SW480 (cell line): ENCODE results near the gene MADD.

Experiments
- DNase-seq: peaks from one replicate; pipeline ENCODE4 v3.0.0-alpha.2; 2016; ENCODE audit warnings: low spot score

MADD gene

DNA sequence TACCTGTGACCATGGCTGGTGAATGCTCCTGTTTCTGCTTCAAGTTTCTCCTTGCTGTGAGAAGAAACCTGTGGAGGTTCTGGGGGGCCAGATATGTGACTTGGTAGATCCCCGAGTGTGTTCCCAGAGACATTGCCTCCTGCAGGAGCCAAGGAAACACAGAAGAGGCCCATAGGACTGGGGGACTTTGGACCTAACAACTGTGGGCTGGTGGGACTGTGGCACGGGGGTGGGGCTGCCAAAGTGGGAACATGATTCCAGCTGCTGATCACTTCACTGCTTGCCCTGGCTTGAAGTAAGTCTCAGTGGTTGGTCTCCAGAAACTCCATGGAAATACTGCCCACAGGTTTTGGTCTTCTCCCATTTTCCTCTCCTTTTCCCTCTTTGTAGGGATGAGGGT lies 16.3 kb upstream of the MADD start:
- no peak for DNase-seq

DNA sequence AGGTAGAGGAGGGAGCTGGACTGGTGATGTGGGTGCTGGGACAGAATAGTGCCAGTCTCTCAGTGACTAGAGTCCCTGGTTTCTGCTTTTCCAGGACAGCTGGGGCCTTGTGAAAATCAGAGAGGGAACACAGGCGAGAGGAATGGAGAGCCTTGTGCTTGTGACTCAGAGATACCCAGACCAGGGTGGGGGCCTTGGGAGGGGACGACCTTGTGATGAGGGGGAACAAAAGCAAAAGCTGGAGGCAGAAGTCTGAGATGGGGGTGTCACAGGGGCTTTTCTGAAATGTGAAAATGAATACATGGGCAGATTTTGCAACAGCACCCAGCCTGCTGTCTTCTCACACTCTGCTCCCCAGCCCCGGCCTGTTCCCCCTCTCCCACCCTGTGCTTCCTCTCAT lies 15.5 kb upstream of the MADD start:
- DNase-seq, result no peak

DNA sequence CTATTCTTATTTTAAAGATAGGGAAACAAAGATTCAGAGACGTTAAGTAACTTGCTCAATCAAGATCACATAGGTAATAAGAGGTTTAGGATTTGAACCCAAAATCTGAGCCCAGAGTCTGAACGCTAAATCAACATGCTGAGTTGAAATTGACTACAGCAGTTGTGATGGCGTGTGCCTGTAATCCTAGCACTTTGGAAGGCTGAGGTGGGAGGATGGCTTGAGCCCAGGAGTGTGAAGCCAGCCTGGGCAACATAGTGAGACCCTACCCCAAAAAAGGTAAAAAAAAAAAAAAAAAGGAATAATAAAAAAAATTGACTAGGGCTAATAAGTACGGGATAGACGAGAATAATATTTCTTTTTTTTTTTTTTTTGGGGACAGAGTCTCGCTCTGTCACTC lies 13.6 kb upstream of the MADD start:
- DNase-seq, result no peak

DNA sequence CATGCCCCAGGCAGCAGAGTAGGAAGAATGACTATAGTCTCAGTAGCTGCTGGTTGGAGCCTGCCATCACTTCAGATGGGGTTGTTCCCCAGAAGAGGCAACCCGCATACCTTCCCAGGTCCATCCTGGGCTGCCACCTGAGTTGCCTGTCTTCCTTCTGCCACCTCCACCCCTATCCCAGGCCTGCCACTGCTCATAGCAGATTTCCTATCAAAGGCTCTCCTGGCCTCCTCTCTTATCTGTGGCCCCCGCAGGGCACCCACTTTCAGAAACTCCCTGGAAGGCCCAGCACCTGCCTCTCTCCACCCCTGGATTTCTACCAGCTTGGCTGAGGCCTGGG lies 12.8 kb upstream of the MADD start:
- DNase-seq, result no peak

DNA sequence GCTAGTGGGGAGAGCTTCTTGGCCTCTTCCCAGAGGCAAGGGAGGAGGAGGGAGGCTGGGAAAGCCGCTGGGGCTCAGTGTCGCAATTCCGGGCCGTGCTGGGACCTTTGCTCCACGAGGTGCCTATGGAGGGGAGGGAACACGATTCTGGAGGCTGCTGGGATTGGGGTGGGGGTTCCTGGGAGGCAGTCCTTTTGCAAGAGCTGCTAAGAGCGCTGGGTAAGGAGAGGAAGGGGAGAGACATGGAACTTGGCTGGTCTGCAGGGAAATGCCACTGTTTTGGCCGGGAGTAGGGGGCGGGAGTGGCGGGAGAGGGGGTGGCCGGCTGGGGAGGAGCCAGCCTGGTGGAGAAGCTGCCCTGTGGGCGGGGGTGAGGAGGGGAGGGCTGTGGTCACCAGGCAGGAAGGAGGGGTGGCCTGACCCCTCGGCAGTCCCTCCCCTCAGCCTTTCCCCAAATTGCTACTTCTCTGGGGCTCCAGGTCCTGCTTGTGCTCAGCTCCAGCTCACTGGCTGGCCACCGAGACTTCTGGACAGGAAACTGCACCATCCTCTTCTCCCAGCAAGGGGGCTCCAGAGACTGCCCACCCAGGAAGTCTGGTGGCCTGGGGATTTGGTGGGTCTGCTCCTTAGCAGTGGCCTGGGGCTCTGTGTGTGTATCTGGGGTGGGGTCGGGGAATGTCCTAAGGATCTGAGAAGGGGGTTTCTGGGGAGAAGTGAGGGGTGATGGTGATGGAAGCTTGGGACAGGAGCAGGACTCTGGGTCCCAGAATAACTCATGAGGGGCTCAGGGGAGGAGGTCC lies 12.2 kb upstream of the MADD start, which contains the start of gene NR1H3:
Gene NR1H3, plus strand, starts transcription at position 480 of the 800 bp plus-strand sequence. CDS start 1,221 bp downstream, outside the sequence.
- DNase-seq, result peak; percentile 64

DNA sequence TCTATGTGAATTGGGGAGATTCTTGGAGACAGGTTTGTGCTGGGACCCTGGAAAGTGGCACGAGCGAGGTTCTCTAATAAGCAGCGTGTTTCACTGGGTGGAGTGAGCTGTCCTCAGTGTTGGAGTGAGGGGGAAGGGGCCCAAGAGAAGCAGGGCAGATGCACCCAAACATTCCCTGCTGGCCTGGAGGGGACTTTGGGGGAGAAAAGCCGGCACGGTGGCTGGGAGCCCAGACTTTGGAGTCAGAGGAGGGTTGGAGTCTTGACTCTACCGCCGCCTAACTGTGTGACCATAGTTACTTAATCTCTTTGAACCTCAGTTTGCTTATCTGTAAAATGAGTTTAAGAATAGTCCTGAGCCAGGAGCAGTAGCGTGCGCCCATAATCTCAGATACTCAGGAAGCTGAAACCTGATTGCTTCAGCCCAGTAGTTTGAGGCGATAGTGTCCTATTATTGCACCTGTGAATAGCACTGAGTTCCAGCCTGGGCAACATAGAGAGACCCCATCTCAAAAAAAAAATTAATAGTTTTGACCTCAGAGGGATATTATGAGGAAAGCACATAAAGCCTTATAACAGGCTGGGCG lies 11.5 kb upstream of the MADD start:
- no peak for DNase-seq

DNA sequence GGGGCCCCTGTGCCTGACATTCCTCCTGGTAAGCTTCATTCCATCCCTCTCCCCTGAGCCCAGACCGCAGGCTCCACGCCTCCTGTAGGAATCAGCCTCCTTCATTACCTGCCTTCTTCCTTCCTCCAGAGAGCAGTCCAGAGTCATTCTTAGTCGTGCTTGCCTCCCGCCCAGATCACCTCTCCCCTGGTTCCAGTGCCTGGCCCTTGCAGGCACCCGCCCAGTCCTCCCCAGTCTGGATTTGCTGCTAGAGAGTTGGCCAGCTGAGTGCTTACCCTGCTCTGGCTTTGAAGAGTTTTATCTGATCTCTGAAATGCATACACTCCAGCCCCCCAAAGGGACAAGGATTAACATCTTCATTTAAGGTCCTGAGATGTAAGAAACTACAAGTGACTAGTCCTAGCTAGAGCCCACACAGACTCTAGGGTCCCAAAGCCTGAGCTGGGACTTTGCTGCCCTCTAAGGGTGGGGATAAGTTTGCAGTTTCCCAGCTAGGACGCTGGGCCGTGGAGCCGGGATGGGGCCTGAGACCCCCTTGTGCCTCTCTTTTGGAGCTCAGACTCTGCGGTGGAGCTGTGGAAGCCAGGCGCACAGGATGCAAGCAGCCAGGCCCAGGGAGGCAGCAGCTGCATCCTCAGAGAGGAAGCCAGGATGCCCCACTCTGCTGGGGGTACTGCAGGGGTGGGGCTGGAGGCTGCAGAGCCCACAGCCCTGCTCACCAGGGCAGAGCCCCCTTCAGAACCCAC lies 10.5 kb upstream of the MADD start:
- peak; percentile 82 for DNase-seq

DNA sequence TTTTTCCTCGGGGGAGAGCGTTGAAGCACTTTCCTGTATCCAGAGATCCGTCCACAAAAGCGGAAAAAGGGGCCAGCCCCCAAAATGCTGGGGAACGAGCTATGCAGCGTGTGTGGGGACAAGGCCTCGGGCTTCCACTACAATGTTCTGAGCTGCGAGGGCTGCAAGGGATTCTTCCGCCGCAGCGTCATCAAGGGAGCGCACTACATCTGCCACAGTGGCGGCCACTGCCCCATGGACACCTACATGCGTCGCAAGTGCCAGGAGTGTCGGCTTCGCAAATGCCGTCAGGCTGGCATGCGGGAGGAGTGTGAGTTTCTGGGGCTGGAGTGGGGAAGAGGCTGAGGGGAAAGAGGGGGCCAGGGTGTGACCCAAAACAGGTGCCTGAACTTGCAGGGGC lies 9.6 kb upstream of the MADD start:
- DNase-seq, result no peak

DNA sequence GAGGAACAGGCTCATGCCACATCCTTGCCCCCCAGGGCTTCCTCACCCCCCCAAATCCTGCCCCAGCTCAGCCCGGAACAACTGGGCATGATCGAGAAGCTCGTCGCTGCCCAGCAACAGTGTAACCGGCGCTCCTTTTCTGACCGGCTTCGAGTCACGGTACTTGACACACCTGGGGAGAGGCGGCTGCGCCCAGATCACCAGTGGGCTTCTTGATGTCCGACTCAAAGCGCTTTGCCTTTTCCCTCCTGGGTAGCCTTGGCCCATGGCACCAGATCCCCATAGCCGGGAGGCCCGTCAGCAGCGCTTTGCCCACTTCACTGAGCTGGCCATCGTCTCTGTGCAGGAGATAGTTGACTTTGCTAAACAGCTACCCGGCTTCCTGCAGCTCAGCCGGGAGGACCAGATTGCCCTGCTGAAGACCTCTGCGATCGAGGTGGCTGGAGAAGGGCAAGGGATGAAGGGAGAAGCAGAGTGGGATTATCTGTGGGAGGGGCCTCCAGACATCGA lies 8.6 kb upstream of the MADD start:
- DNase-seq, result no peak

DNA sequence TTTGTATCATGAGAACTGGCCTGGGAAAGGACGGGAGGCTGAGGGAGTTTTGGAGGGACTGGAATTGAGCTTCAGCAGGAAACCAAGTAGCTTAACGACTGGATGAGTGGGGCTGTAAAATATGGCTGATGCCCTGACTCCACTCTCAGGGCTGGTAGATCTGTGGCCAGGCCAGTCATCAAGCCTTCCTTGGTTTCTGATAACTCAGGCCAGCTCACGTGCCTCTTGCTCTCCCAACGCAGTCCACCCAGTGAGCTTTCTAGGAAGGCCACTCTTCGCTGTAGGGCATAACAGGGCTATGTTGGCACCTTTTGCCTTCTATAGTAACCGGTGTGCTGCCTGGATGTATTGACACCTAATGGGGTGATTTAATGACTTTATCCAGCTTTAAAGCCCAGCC lies 5.8 kb upstream of the MADD start:
- no peak for DNase-seq

DNA sequence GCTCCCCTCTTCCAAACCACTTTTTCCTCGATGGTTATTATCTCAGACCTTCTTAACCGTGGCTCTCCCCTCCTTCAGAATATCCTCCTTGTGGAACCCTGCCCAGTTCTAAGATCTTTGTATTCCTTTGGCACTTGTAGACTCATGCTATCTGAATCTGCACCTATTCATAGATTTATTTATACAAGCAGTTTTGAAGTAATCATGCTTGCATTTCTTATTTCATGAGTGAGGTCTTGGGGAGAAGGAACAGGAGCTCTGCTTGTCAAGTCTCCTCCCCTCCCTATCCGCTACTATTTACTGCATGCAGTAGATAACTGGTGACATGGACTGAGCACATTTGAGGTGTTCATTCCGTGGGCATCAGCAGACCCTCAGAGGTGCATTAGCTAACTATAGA lies 5.4 kb upstream of the MADD start:
- DNase-seq, result no peak

DNA sequence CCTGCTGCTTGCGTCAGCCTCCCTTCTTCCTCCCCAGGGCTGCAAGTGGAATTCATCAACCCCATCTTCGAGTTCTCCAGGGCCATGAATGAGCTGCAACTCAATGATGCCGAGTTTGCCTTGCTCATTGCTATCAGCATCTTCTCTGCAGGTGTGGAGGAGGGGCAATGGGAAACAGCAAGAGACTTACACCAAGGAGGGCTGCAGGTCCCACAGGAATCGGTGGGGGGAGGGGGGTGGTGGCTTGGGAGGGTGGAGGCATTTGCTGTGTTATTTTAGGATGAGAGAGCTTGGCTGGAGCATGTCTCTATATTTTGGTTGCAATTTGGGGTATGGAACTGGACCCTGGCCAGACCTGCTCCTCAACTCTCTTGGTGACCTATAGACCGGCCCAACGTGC lies 2.1 kb upstream of the MADD start:
- DNase-seq, result no peak

DNA sequence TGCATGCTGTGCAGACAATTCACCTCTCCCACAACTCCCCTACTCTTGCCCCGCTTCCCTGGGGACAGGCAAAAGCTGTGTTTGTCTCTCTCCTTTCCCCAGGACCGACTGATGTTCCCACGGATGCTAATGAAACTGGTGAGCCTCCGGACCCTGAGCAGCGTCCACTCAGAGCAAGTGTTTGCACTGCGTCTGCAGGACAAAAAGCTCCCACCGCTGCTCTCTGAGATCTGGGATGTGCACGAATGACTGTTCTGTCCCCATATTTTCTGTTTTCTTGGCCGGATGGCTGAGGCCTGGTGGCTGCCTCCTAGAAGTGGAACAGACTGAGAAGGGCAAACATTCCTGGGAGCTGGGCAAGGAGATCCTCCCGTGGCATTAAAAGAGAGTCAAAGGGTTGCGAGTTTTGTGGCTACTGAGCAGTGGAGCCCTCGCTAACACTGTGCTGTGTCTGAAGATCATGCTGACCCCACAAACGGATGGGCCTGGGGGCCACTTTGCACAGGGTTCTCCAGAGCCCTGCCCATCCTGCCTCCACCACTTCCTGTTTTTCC lies 1.4 kb upstream of the MADD start:
- DNase-seq, result no peak

DNA sequence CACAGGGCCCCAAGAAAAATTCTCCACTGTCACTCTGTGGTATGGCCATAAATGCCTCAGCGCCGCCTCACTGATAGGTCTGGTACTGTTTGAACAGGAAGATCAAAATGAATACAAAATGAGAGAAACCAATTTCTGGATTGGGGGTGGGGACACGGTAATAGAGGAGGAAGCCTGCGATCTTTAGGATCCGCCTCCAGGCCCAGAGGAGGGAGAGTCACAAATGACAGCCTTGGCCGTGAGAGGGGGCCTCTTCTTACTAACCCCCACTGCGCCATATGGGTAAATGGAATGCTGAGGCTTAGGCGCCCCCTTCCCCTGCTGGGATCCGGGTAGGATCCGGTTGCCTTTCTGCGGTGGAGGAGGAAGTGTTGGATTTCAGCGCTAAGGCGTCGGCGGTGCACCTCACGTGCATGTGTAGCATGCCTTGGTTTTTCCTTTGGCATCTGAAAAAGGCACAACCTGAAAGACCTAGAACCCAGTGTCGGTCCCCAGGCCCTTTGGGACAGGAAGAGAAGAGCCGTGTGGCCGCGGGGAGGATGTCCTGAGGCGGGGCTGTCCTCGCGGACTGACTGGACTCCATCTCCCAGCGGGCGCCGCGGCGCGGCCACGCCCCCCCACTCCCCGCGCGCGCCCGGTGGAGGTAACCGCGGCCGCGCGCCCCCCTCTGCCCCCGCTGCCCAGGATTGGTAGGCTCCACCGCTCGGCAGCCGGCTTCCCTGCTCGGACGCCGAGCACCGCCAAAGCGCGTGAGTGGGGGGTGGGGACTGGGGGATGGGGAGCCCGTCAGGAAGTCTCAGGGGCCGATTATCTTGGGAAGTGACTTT lies 718 bp upstream of the MADD start:
- DNase-seq, result peak; percentile 97

DNA sequence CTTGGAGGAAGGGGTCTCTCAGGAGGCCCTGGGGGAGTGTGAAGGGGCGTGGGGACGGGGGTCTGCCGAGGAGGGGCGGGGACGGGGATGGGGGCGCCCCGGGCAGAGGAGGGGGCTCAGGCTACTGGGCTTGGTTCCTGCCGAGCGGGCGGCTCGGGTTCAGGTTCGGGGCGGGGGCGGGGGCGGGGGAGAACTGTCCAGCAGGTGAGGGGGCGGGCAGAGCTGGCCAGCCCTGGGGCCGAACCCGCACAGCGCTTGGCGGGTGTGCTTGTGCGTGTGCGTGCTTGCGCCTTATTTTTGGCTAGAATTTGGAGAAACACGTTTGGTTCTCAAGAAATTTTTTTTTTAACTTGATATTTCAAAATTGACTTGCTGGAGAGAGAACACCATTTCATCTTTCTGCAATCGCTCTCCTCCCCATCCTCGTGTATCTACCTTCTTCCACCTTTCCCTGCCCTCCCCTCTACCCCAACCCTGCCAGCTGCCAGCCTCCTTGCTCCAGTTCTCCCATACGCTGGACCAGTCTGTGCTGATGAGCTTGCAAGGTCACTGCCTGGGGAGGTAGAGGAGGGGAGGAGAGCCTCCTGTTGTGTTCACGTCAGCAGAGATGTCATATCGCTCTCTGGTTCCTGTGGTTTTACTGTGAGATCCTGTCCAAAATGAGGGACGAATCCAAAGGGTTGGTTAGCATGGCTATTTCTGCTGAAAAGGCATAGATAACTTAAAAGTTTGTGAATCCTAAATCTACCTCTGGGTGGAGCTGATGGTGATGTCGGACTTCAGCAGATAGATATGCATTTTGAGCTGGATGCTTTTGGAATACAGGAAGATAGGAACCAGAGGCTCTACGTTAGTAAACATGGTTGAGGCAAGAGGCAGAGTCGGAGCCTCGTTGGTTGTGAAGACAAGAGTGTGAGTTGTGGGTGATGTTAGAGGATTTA lies 668 bp downstream of the MADD start:
- peak; percentile 52 for DNase-seq

DNA sequence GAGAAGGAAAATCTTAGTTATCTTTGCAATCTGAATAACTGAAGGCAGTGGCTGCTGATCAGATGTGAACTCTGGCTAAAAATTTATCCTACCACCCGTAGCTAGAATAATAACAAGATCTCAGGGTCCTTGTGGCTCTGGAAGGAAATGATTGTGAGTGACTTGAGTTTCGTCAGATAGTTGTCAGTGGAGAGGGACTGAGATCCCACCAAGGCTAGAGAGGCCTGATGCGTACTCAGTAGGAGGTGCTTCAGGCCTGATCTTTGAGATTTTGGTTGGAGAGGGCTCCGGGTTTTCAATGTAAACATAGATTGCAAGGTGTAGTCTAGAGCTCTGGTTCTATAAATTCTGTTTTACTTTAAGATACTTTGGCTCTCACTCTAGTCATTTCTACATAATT lies 1.4 kb downstream of the MADD start:
- DNase-seq, result no peak

DNA sequence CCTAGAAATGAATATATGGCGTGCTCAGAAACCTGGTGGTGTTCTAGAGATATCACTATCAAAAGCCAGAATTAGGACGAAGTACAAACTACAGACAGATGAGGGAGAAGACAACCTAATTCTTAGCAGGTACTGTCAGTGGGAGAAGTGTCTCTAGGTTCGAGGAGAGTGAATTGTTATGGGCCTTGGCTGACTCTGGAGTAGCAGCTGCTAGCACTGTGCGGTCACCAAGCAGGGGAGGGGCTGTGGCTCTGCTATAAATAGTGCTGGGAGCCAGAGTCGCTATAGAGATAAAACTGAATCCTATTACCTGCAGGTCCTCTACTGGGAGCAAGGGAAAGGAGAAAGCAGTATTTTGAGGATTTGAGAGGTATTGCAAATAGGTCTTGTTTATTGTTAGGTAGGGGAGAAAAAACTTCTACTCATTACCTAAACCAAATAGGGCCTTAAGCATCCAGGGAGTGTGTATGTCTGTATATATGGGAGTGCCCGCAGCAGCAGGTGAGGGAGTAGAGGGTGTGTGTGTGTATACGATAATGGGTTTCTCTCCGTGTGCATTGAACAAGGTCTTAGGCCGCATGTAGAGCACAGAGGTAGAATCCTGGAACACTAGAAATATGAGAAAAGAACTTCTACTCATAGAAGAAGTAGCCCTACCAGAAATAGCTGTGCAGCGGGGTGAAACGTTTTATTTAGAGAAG lies 2.2 kb downstream of the MADD start:
- peak; percentile 46 for DNase-seq

DNA sequence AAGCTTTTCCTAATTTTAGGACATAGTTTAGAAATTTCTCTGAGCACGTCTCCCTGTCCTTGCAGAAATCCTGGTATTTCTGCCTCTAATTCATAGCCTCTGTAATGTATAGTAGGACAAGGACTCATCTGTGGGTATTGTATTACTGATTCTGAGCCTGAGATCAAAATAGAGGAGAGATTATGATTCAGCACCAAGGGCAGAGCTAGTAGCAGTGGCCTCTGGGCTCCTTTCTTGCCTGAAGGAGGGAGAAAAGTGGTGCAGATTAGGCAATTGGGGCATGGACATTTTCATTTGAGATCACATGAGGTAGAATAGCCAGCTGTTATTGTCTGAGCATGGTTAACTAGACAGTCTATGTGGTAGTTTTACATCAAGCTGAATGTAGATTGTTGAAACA lies 2.8 kb downstream of the MADD start:
- DNase-seq, result no peak

DNA sequence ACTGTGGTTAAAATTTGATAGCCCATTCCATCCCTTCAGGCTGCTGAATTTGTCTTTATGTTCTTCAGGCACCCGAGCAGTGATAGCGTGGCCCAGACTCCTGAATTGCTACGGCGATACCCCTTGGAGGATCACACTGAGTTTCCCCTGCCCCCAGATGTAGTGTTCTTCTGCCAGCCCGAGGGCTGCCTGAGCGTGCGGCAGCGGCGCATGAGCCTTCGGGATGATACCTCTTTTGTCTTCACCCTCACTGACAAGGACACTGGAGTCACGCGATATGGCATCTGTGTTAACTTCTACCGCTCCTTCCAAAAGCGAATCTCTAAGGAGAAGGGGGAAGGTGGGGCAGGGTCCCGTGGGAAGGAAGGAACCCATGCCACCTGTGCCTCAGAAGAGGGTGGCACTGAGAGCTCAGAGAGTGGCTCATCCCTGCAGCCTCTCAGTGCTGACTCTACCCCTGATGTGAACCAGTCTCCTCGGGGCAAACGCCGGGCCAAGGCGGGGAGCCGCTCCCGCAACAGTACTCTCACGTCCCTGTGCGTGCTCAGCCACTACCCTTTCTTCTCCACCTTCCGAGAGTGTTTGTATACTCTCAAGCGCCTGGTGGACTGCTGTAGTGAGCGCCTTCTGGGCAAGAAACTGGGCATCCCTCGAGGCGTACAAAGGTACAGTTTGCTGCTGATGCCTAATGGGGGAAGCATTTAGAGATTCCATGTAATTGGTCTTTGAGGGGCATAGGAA lies 4.7 kb downstream of the MADD start:
- no peak for DNase-seq
